ENCODE data around the gene MIER3.

MIER3 gene

DNA sequence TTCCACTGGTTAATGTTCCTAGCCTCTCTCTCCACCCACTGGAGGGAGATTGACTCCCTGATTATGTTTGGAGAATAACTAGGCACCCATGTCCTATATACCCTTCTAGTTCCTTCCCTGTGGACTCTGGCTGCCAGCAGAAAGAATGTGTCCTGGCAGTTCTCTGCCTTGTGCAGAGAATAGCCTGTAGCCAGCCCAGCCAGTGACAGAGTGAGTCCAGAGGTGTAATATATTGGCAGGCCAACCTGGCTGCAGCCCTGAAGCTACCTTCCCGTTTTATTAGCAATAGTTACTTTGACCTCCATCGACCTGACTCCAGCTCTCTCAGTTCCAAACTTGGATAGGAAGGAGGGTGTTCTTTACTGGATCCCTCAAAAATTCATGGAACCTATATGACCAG is 34.4 kb downstream of the MIER3 start:
- Histone ChIP-seq H3K4me3 (ENCODE audit: low read depth, low read length) (no peak overlapping the region), H3K27me3 (no peaks in the 10 kb centered on the region), H3K9me3 (no peaks in the 10 kb centered on the region), H3K4me1 (no peaks in the 10 kb centered on the region; the same call in none of the 2 replicates), H3K36me3 (peaks cover 11% of the 10 kb centered on the region)
- TF ChIP-seq, protein P1, sequence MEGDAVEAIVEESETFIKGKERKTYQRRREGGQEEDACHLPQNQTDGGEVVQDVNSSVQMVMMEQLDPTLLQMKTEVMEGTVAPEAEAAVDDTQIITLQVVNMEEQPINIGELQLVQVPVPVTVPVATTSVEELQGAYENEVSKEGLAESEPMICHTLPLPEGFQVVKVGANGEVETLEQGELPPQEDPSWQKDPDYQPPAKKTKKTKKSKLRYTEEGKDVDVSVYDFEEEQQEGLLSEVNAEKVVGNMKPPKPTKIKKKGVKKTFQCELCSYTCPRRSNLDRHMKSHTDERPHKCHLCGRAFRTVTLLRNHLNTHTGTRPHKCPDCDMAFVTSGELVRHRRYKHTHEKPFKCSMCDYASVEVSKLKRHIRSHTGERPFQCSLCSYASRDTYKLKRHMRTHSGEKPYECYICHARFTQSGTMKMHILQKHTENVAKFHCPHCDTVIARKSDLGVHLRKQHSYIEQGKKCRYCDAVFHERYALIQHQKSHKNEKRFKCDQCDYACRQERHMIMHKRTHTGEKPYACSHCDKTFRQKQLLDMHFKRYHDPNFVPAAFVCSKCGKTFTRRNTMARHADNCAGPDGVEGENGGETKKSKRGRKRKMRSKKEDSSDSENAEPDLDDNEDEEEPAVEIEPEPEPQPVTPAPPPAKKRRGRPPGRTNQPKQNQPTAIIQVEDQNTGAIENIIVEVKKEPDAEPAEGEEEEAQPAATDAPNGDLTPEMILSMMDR (IDR thresholded peaks at IDR 0.05; ENCODE audit: low read depth, low read length) = no peak
- no peak for DNase-seq

DNA sequence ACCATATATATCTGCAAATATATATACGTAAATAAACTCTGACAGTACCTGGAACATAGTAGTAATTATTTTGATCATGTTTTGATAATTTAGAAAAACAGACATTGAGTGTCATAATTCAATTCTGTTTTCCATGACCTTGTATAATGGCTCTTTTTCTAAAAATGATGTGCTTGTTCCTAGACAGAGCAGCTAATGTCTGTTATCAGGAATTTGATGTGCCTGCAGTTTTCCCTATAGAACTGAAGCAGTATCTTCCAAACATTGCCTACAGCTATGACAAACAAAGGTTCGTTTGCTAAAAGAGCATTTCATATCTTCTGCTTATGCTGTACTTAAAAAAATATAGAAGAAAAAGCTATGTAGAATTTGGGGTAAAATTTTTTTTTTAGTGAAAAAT is 37.2 kb downstream of the MIER3 start:
- H3K4me3 ChIP-seq (ENCODE audit: low read depth, low read length) = no peak overlapping the region
- no peaks in the 10 kb centered on the region; the same call in 1 of the 2 replicates for H3K36me3 ChIP-seq
- H3K4me1 ChIP-seq = no peaks in the 10 kb centered on the region; the same call in 1 of the 2 replicates
- TF ChIP-seq, protein P1 (IDR thresholded peaks at IDR 0.05; ENCODE audit: low read depth, low read length) = no peak
- H3K27me3 ChIP-seq = no peaks in the 10 kb centered on the region
- DNase-seq = no peak
- no peaks in the 10 kb centered on the region for H3K9me3 ChIP-seq

- TF ChIP-seq, protein P1 (IDR thresholded peaks at IDR 0.05; ENCODE audit: low read depth, low read length) = no peak
- Histone ChIP-seq H3K9me3 (no peaks in the 10 kb centered on the region), H3K4me1 (no peaks in the 10 kb centered on the region; the same call in 1 of the 2 replicates), H3K36me3 (no peaks in the 10 kb centered on the region; the same call in 1 of the 2 replicates), H3K4me3 (ENCODE audit: low read depth, low read length) (no peak overlapping the region), H3K27me3 (no peaks in the 10 kb centered on the region)
- no peak for DNase-seq
Measured at GRCh38 chr5:56913766-56914165, 38.2 kb downstream of the MIER3 start.

DNA sequence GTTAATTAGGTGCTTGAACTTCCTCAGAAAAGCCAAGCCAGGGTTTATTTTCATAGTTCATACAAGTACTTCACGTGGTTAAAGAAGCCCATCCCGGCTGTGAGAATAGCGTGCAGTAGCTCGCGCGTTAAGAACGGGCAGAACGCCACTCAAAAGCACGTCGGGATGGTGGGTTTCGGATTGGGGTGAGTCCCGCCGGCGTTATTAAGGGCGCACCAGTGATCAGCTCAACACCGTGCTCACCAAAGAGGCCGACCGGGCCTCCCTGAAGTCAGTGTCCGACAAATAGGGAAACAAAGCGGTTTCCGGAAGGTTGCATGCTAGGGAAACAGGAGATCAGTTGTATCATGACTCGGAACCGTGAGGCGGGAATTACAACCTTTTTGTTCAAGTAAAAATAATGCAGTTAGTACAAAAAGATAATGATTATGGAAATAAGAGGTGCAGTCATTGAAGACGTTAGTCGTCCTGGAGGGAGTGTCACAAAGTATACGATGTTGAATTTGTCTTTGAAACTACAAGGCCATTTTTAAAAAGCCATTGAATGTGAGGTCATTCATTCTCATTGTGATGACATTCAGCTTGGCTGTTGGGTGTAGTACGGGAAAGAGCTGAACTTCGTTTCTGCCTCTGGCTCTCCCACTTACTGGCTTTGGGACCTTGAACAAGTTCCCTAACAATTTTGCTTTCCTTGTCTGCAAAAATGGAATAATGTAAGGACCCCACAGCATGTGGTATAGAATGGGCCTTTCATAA is 41.5 kb downstream of the MIER3 start:
- peak; percentile 39 for DNase-seq
- no peaks in the 10 kb centered on the region; the same call in 1 of the 2 replicates for H3K4me1 ChIP-seq
- peak overlapping the region; percentile 91 for H3K4me3 ChIP-seq (ENCODE audit: low read depth, low read length)
- no peaks in the 10 kb centered on the region for H3K27me3 ChIP-seq
- H3K36me3 ChIP-seq = no peaks in the 10 kb centered on the region
- no peaks in the 10 kb centered on the region for H3K9me3 ChIP-seq
- TF ChIP-seq, protein P1 (IDR thresholded peaks at IDR 0.05; ENCODE audit: low read depth, low read length) = no peak

DNA sequence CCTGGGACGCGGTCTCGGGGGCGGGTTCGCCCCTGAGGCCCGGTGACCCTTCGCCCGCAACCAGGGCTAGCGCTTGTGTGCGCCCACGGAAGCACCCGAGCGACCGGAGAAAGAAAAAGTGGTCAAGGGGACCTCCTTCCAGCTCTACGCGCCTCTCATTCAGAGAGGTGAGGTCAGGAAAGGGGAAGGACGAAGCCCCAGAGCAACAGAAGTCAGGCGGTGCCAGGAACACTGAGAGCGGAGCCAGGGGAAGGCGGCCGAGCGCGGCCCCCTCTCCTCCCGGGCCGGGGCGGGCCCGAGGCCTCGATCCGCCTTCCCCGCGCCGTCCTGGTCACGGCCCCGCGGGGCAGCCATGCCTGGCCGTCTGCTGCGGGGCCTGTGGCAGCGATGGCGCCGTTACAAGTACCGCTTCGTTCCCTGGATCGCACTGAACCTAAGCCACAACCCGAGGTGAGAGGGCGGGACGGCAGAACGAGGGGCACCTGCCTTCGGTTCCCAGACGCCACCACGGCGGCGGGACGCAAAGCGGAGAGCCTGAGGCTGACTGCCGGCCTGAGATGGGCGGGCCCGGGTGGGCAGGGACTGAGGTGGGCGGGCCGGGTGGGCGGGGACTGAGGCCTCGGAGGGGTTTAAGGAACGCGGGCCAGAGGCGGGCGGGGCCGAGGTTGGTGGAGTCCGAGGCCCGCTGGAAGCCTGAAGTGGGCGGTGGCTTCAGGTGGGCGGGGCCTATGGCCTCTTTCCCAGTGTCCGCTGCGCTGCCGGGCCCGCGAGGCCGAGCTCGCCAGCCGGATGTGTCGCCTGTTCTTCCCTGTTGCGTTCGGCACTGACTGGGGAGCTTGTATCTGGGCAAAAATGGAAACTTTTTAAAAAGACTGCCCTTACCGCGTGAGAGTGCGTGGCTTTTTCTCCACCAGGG is 42.4 kb downstream of the MIER3 start, which contains the start of gene SETD9:
SETD9 (plus strand) TSS at position 303 of the 916 bp plus-strand sequence; CDS start at position 353, 50 bp downstream.
- TF ChIP-seq, protein P1 (IDR thresholded peaks at IDR 0.05; ENCODE audit: low read depth, low read length) = no peak
- Histone ChIP-seq H3K4me3 (ENCODE audit: low read depth, low read length) (peak within 1 kb of the TSS; percentile 91), H3K9me3 (no peaks in the 10 kb centered on the region), H3K27me3 (no peaks in the 10 kb centered on the region), H3K4me1 (no peaks in the 10 kb centered on the region; the same call in 1 of the 2 replicates), H3K36me3 (no peaks in the 10 kb centered on the region)
- peak; percentile 100 for DNase-seq
